Trophoblast cell (in vitro differentiated cells and primary cell): ENCODE results near the gene PPP1R1A.
A peak's percentile ranks its signal among the peaks of the same experiment; 100 is the strongest.

Experiments
- DNase-seq, 2 donors: peaks; one replicate each; pipeline ENCODE4 v3.0.0-alpha.2; 2016
- H2AFZ ChIP-seq: 2 replicates; pipeline ENCODE4 v1.6.1; 2013; ENCODE audit warnings: low read length, moderate library complexity, mild to moderate bottlenecking; ENCODE audit not compliant: insufficient read depth, poor library complexity
- H2AK5ac ChIP-seq: 2 replicates; pipeline ENCODE4 v1.6.1; 2013; ENCODE audit warnings: mild to moderate bottlenecking, low read length
- H2BK120ac ChIP-seq: 2 replicates; pipeline ENCODE4 v1.6.1; 2013; ENCODE audit warnings: low read length, mild to moderate bottlenecking, moderate library complexity; ENCODE audit not compliant: insufficient read depth, poor library complexity
- H2BK12ac ChIP-seq: 2 replicates; pipeline ENCODE4 v1.6.1; 2013; ENCODE audit warnings: mild to moderate bottlenecking, low read length, moderate library complexity
- H2BK5ac ChIP-seq: 2 replicates; pipeline ENCODE4 v1.6.1; 2013; ENCODE audit warnings: low read length, low read depth, moderate library complexity, mild to moderate bottlenecking; ENCODE audit not compliant: poor library complexity
- H3K14ac ChIP-seq: 2 replicates; pipeline ENCODE4 v1.6.1; 2013; ENCODE audit warnings: mild to moderate bottlenecking, low read length
- H3K18ac ChIP-seq: 2 replicates; pipeline ENCODE4 v1.6.1; 2013; ENCODE audit warnings: mild to moderate bottlenecking, low read length
- H3K23ac ChIP-seq: 2 replicates; pipeline ENCODE4 v1.6.1; 2013; ENCODE audit warnings: low read length
- H3K27ac ChIP-seq: 2 replicates; pipeline ENCODE4 v1.5.1; 2013; ENCODE audit warnings: low read depth, mild to moderate bottlenecking, inconsistent platforms, low read length, moderate library complexity
- H3K27me3 ChIP-seq: 2 replicates; pipeline ENCODE4 v1.6.1; 2013; ENCODE audit warnings: inconsistent platforms, mild to moderate bottlenecking, low read length, moderate library complexity; ENCODE audit not compliant: insufficient read depth
- H3K36me3 ChIP-seq, 2 experiments: 1 replicate in 1 of 2; 2 replicates in 1 of 2; pipeline ENCODE4 v1.6.1; 2013; ENCODE audit warnings: low read length in 2 of 2, mild to moderate bottlenecking in 2 of 2, moderate library complexity in 1 of 2; ENCODE audit not compliant: insufficient read depth in 2 of 2, control insufficient read depth in 1 of 2
- H3K4ac ChIP-seq: 2 replicates; pipeline ENCODE4 v1.6.1; 2013; ENCODE audit warnings: low read depth, mild to moderate bottlenecking, low read length, moderate library complexity
- H3K4me1 ChIP-seq, 2 experiments: 1 replicate in 1 of 2; 2 replicates in 1 of 2; pipeline ENCODE4 v1.6.1; 2013; ENCODE audit warnings: low read length in 2 of 2, mild to moderate bottlenecking in 2 of 2, moderate library complexity in 1 of 2; ENCODE audit not compliant: insufficient read depth in 2 of 2, control insufficient read depth in 1 of 2
- H3K4me2 ChIP-seq: 2 replicates; pipeline ENCODE4 v1.6.1; 2013; ENCODE audit warnings: inconsistent platforms, mild to moderate bottlenecking, low read length, moderate library complexity
- H3K4me3 ChIP-seq: 2 replicates; pipeline ENCODE4 v1.5.1; 2013; ENCODE audit warnings: mild to moderate bottlenecking, low read depth, low read length, inconsistent platforms
- H3K79me1 ChIP-seq: one replicate; pipeline ENCODE4 v1.6.1; 2013; ENCODE audit warnings: low read length
- H3K79me2 ChIP-seq: 2 replicates; pipeline ENCODE4 v1.6.1; 2013; ENCODE audit warnings: low read length, mild to moderate bottlenecking; ENCODE audit not compliant: control insufficient read depth, insufficient read depth, poor library complexity
- H3K9ac ChIP-seq: 2 replicates; pipeline ENCODE4 v1.6.1; 2013; ENCODE audit warnings: mild to moderate bottlenecking, low read length
- H3K9me3 ChIP-seq: 2 replicates; pipeline ENCODE4 v1.6.1; 2013; ENCODE audit warnings: low read depth, mild to moderate bottlenecking, control low read depth, inconsistent platforms, low read length; ENCODE audit not compliant: insufficient read depth
- H4K12ac ChIP-seq: 2 replicates; pipeline ENCODE4 v1.6.1; 2013; ENCODE audit warnings: low read depth, mild to moderate bottlenecking, low read length, moderate library complexity
- H4K8ac ChIP-seq: 2 replicates; pipeline ENCODE4 v1.6.1; 2013; ENCODE audit warnings: low read depth, mild to moderate bottlenecking, low read length, moderate library complexity
- H4K91ac ChIP-seq: one replicate; pipeline ENCODE4 v1.6.1; 2013; ENCODE audit warnings: low read depth, mild to moderate bottlenecking, low read length, moderate library complexity
- WGBS: extraction: QIAGEN DNeasy Blood & Tissue Kit; methylation state at CpG from one replicate; pipeline ENCODE4 v1.1.7; 2013; ENCODE audit warnings: missing lambda C conversion rate; ENCODE audit not compliant: insufficient read length, insufficient coverage; ENCODE audit errors: extremely low coverage; 5-methylcytosine and 5-hydroxymethylcytosine counted together

PPP1R1A gene

DNA sequence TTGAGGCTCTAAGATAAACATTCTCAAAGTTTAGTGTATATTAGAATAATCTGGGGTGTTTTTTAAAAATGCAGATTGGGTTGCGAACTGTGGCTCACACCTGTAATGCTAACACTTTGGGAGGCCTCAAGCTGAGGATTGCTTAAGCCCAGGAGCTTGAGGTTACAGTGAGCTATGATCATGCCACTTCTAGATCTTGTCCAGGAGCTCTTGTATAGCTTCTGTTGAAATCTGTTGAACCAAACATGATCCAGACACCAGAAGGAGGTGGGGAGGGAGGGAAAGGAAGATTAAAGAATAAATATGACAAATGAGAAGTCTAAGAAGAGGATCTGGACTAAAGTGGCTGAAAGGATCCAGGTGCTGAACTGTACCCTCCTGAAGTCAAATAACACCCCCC lies 24.7 kb downstream of the PPP1R1A start:
- no peak overlapping the region for H3K27ac ChIP-seq
- no peak overlapping the region for H2AFZ ChIP-seq
- H3K9me3 ChIP-seq = no peaks in the 10 kb centered on the region
- peaks cover 0 to 3% of the 10 kb centered on the region in 2 experiments for H3K4me1 ChIP-seq
- DNase-seq = no peak
- no peak overlapping the region for H2AK5ac ChIP-seq
- H3K4me2 ChIP-seq = no peak overlapping the region
- no peak overlapping the region for H2BK5ac ChIP-seq
- no peak overlapping the region for H3K23ac ChIP-seq
- H3K4ac ChIP-seq = no peak overlapping the region
- no peak overlapping the region for H3K9ac ChIP-seq
- H2BK120ac ChIP-seq = no peak overlapping the region
- H3K36me3 ChIP-seq = no peaks in the 10 kb centered on the region
- no peak overlapping the region for H4K12ac ChIP-seq
- peaks cover 5% of the 10 kb centered on the region for H3K27me3 ChIP-seq
- no peaks in the 10 kb centered on the region for H3K79me2 ChIP-seq
- H2BK12ac ChIP-seq = no peak overlapping the region
- H3K18ac ChIP-seq = no peak overlapping the region
- no peaks in the 10 kb centered on the region for H3K79me1 ChIP-seq
- no peak overlapping the region for H3K4me3 ChIP-seq
- no peak overlapping the region for H4K8ac ChIP-seq
- no CpG with 5 or more reads among the region's 1 CpG for WGBS
- no peak overlapping the region for H3K14ac ChIP-seq
- H4K91ac ChIP-seq = no peak overlapping the region

DNA sequence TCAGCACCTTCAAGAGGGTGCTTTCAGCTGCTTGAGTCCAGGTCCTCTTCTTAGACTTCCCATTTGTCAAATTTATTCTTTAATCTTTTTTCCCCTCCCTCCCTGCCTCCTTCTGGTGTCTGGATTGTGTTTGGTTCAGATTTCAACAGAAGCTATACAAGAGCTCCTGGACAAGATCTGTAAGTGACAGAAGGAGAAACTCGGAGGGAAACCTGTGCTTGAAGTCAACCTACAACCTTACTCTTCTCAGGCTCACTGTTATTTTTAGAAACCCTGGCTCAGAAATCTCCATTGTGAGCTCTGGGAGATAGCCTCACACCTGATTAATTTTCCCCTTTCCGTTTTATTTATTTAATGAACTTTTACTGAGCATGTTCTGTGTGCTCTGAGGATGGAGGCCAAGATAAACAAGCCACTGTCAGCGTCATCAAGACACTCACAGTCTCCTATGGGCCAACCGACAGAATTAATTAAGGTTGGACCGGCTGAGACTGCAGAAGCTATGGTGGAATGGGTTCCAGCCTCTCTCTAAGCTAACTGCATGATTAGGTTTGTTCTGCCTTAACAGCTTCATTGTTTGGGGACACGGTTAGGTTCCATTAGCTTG lies 25.6 kb downstream of the PPP1R1A start:
- no peak overlapping the region for H4K91ac ChIP-seq
- H2BK5ac ChIP-seq = no peak overlapping the region
- H3K9me3 ChIP-seq = no peaks in the 10 kb centered on the region
- no peak overlapping the region for H3K4me3 ChIP-seq
- no peak overlapping the region for H3K9ac ChIP-seq
- H3K79me1 ChIP-seq = no peaks in the 10 kb centered on the region
- peaks cover 0 to 3% of the 10 kb centered on the region in 2 experiments for H3K4me1 ChIP-seq
- H4K8ac ChIP-seq = no peak overlapping the region
- H3K79me2 ChIP-seq = no peaks in the 10 kb centered on the region
- H3K14ac ChIP-seq = no peak overlapping the region
- DNase-seq = no peak
- H3K36me3 ChIP-seq = no peaks in the 10 kb centered on the region
- no peak overlapping the region for H3K4ac ChIP-seq
- H3K23ac ChIP-seq = no peak overlapping the region
- no peak overlapping the region for H3K4me2 ChIP-seq
- peaks cover 5% of the 10 kb centered on the region for H3K27me3 ChIP-seq
- H3K27ac ChIP-seq = no peak overlapping the region
- no peak overlapping the region for H2BK120ac ChIP-seq
- H2BK12ac ChIP-seq = no peak overlapping the region
- no CpG with 5 or more reads among the region's 6 CpGs for WGBS
- no peak overlapping the region for H3K18ac ChIP-seq
- no peak overlapping the region for H2AFZ ChIP-seq
- no peak overlapping the region for H4K12ac ChIP-seq
- no peak overlapping the region for H2AK5ac ChIP-seq

DNA sequence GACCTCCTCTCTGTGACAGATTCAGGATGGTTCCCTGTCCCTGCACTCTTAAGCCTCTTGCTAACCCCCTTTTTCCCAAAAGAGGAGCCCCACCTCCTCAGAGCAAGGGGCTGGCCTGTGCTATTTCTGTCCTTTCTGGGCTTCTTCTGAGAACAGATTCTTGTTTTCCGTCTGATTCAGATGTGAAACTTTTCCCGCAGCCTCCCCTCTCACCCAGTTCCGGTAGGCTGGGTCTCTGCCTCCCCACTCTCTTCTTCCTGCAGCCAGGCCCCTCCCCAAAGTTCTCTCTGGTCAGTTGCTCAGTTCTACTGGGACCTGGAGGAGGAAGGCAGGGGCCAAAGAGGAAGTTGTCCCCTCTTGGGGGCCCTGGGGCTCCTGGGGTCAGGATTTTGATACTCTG lies 27.3 kb downstream of the PPP1R1A start:
- H3K18ac ChIP-seq = no peak overlapping the region
- H4K12ac ChIP-seq = no peak overlapping the region
- H2BK12ac ChIP-seq = no peak overlapping the region
- H3K27me3 ChIP-seq = peaks cover 9% of the 10 kb centered on the region
- no peaks in the 10 kb centered on the region for H3K36me3 ChIP-seq
- WGBS = no CpG with 5 or more reads among the region's 3 CpGs
- no peak overlapping the region for H3K27ac ChIP-seq
- H3K23ac ChIP-seq = no peak overlapping the region
- no peak overlapping the region for H2BK120ac ChIP-seq
- no peak overlapping the region for H2AFZ ChIP-seq
- no peaks in the 10 kb centered on the region for H3K79me2 ChIP-seq
- no peak overlapping the region for H3K4ac ChIP-seq
- H3K4me1 ChIP-seq = peaks cover 0 to 3% of the 10 kb centered on the region in 2 experiments
- no peak overlapping the region for H2AK5ac ChIP-seq
- no peak overlapping the region for H3K14ac ChIP-seq
- H3K4me3 ChIP-seq = no peak overlapping the region
- H3K9me3 ChIP-seq = no peaks in the 10 kb centered on the region
- DNase-seq = no peak
- H3K4me2 ChIP-seq = no peak overlapping the region
- no peaks in the 10 kb centered on the region for H3K79me1 ChIP-seq
- H2BK5ac ChIP-seq = no peak overlapping the region
- no peak overlapping the region for H4K91ac ChIP-seq
- no peak overlapping the region for H3K9ac ChIP-seq
- H4K8ac ChIP-seq = no peak overlapping the region

DNA sequence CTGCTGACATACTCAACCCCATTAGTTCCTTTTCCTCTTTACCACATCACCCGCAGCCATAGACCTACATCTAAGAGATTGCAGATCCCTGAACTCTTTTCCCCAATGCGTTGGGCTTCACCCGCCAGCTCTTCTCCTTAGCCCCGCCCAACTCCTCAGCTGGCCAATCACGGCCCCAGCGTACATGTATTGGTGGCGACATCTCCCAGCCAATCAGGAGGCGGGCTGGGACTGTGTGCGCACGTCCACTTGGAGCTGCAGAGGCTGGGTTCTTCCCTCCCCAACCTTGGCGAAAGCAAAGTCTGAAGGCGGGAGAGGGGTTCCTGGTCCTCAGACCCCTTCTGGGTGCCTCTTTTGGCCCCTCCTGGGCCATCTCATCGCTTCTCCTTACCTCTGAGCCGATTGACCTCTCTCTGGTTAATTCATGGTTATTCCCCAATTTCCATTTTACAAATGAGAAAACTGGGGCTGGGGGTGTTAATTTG lies 28.0 kb downstream of the PPP1R1A start:
- no peak overlapping the region for H3K27ac ChIP-seq

More for the DNA sequence above, 28.0 kb downstream of the PPP1R1A start:
- Histone ChIP-seq H4K12ac (no peak overlapping the region), H3K4me3 (no peak overlapping the region), H3K9ac (peak overlapping the region; percentile 45), H3K4me1 (peaks cover 0 to 3% of the 10 kb centered on the region in 2 experiments), H2AK5ac (no peak overlapping the region), H3K79me2 (no peaks in the 10 kb centered on the region), H3K18ac (no peak overlapping the region), H3K14ac (no peak overlapping the region), H3K79me1 (no peaks in the 10 kb centered on the region), H3K4ac (no peak overlapping the region), H4K91ac (no peak overlapping the region), H2BK120ac (no peak overlapping the region), H2BK12ac (no peak overlapping the region), H2AFZ (no peak overlapping the region), H3K23ac (no peak overlapping the region), H4K8ac (peak overlapping the region; percentile 32), H3K9me3 (no peaks in the 10 kb centered on the region), H2BK5ac (no peak overlapping the region), H3K27me3 (peaks cover 14% of the 10 kb centered on the region), H3K4me2 (peak overlapping the region; percentile 68), H3K36me3 (no peaks in the 10 kb centered on the region)
- WGBS = no CpG with 5 or more reads among the region's 14 CpGs
- peak; percentile 69 to 82 for DNase-seq
